DND-41 (cell line): ENCODE data around the gene SPRR2G.

Source experiments
- EZH2 ChIP-seq: IDR thresholded peaks from 3 replicates; pipeline ENCODE4 v1.6.1; 2012; ENCODE audit warnings: borderline replicate concordance, low read depth, mild to moderate bottlenecking, moderate library complexity, low read length, inconsistent platforms; ENCODE audit not compliant: severe bottlenecking
- TF ChIP-seq, protein P1 (sequence below): IDR thresholded peaks from 2 replicates; pipeline ENCODE4 v1.5.1; 2012; ENCODE audit warnings: borderline replicate concordance, low read length, moderate library complexity, mild to moderate bottlenecking; ENCODE audit not compliant: poor library complexity, severe bottlenecking; ENCODE audit errors: extremely low read depth

GRCh38 chr1:153180556-153180955 is 29.9 kb upstream of the SPRR2G start:
- TF ChIP-seq EZH2, result no peak
- TF ChIP-seq, protein P1, sequence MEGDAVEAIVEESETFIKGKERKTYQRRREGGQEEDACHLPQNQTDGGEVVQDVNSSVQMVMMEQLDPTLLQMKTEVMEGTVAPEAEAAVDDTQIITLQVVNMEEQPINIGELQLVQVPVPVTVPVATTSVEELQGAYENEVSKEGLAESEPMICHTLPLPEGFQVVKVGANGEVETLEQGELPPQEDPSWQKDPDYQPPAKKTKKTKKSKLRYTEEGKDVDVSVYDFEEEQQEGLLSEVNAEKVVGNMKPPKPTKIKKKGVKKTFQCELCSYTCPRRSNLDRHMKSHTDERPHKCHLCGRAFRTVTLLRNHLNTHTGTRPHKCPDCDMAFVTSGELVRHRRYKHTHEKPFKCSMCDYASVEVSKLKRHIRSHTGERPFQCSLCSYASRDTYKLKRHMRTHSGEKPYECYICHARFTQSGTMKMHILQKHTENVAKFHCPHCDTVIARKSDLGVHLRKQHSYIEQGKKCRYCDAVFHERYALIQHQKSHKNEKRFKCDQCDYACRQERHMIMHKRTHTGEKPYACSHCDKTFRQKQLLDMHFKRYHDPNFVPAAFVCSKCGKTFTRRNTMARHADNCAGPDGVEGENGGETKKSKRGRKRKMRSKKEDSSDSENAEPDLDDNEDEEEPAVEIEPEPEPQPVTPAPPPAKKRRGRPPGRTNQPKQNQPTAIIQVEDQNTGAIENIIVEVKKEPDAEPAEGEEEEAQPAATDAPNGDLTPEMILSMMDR, result no peak
